CD4-positive, alpha-beta T cell (primary cell): Measurements from ENCODE around the gene TMEM131. TPM values are rescaled to one million over a fixed set of nuclear protein-coding genes. Genes with fewer than 3 reads are reported as not detected.
"Not testable (repeated sequence)": the region's sequence is repeated elsewhere in the genome, so short reads cannot be mapped to it uniquely, and the experiment has no call there.

ENCODE experiments used
- ATAC-seq: fragments of 200-7000 bp; cut with Tn5 transposase; one replicate; pipeline ENCODE4 v1.10.0; 2022; ENCODE audit warnings: mild to moderate bottlenecking; ENCODE audit not compliant: poor library complexity
- CTCF ChIA-PET: fragments of 350-600 bp; sonication (Branson Sonifier 250); formaldehyde crosslinking; loops from one replicate; lab custom pipeline; 2021; ENCODE audit warnings: antibody characterized with exemption, inconsistent platforms; lab: Charles Lee
- POLR2A ChIA-PET: fragments of 350-600 bp; sonication (Branson Sonifier 250); formaldehyde crosslinking; loops from one replicate; lab custom pipeline; 2021; ENCODE audit warnings: antibody characterized with exemption, inconsistent platforms; lab: Charles Lee
- DNase-seq, 14 experiments: peaks; one replicate each; pipeline ENCODE4 v3.0.0-alpha.2; 2013 to 2020; ENCODE audit warnings: mixed read lengths in 2 of 14
- H3K27ac ChIP-seq, 2 donors: one replicate each; pipeline versions ENCODE4 v1.5.1 to v1.7.0; 2013; ENCODE audit warnings: low read length in 2 of 2, low read depth in 1 of 2, mild to moderate bottlenecking in 1 of 2
- H3K27me3 ChIP-seq, 2 experiments: 1 replicate in 1 of 2; 2 replicates in 1 of 2; pipeline versions ENCODE4 v1.6.1 to v1.7.0; 2013; ENCODE audit warnings: low read length in 2 of 2, control low read depth in 1 of 2, mild to moderate bottlenecking in 1 of 2, moderate library complexity in 1 of 2; ENCODE audit not compliant: insufficient read depth in 2 of 2, control insufficient read depth in 1 of 2
- H3K36me3 ChIP-seq: one replicate; pipeline ENCODE4 v1.6.1; 2013; ENCODE audit warnings: low read length, control low read depth; ENCODE audit not compliant: insufficient read depth
- H3K4me1 ChIP-seq: one replicate; pipeline ENCODE4 v1.6.1; 2013; ENCODE audit warnings: low read length, control low read depth; ENCODE audit not compliant: insufficient read depth
- H3K4me3 ChIP-seq: one replicate; pipeline ENCODE4 v1.5.1; 2013; ENCODE audit warnings: mild to moderate bottlenecking, low read length, moderate library complexity
- H3K9me3 ChIP-seq, 2 experiments: 1 replicate in 1 of 2; 2 replicates in 1 of 2; pipeline versions ENCODE4 v1.6.1 to v1.7.0; 2013; ENCODE audit warnings: low read length in 2 of 2, mild to moderate bottlenecking in 2 of 2, control low read depth in 1 of 2, moderate library complexity in 1 of 2; ENCODE audit not compliant: control insufficient read depth in 1 of 2, insufficient read depth in 1 of 2
- H3K27ac Mint-ChIP-seq: one replicate; pipeline ENCODE4 v1.8.0; 2020; ENCODE audit warnings: mixed read lengths
- H3K27me3 Mint-ChIP-seq: one replicate; pipeline ENCODE4 v1.8.0; 2021; ENCODE audit warnings: mixed read lengths
- H3K36me3 Mint-ChIP-seq: one replicate; pipeline ENCODE4 v1.8.0; 2021; ENCODE audit warnings: low read depth, mixed read lengths
- H3K4me1 Mint-ChIP-seq: one replicate; pipeline ENCODE4 v1.8.0; 2021; ENCODE audit warnings: low read depth, mixed read lengths
- H3K4me3 Mint-ChIP-seq: one replicate; pipeline ENCODE4 v1.8.0; 2020; ENCODE audit warnings: mild to moderate bottlenecking, mixed read lengths
- H3K9me3 Mint-ChIP-seq: one replicate; pipeline ENCODE4 v1.8.0; 2020; ENCODE audit warnings: mixed read lengths
- CTCF ChIP-seq: fragments of 200-600 bp; IDR thresholded peaks from one replicate; pipeline ENCODE4 v1.8.0; 2022; ENCODE audit warnings: antibody characterized with exemption, mild to moderate bottlenecking
- intact Hi-C, 2 experiments: fragments of 100-400 bp; cut with DNase I in 1 of 2; cut with micrococcal nuclease in 1 of 2; formaldehyde crosslinking; loops; one replicate each; pipeline versions ENCODE4 v1.15.1 to v1.9.0; 2023 to 2025; cut with DNase I, micrococcal nuclease
- polyA plus RNA-seq, 2 donors: library from polyadenylated mRNA; unstranded; fragments of 120-200 nt; gene quantifications; one replicate each; pipeline ENCODE4 v1.2.1, GENCODE V29; 2013
- total RNA-seq, 174 experiments: library from RNA in 2 of 174; stranded (reverse) in 2 of 174; gene quantifications; one replicate each; pipeline ENCODE4 v1.2.3 and lab custom pipeline; 2021 to 2026

The TMEM131 gene
- total RNA-seq (10 to 100 TPM; 29.2 to 33.6 TPM), total RNA-seq (lab: John Stamatoyannopoulos, UW) (35.5 to 153 (median 60.4) reads per million in 172 experiments)
- polyA plus RNA-seq (2013, experiment 1 of 2): 28.7 TPM
- polyA plus RNA-seq (2013, experiment 2 of 2): 34.7 TPM

- Histone ChIP-seq H3K4me3 (peak within 1 kb of the TSS; percentile 70), H3K4me1 (peaks cover 17% of the 10 kb centered on the region), H3K36me3 (no peaks in the 10 kb centered on the region), H3K27ac (peak within 1 kb of the TSS; percentile 88 to 93), H3K27me3 (no peaks in the 10 kb centered on the region), H3K9me3 (no peaks in the 10 kb centered on the region)
- ATAC-seq (peak; percentile 87), DNase-seq (peak; percentile 90 to 97 (median 96))
- H3K4me3 Mint-ChIP-seq: peak within 1 kb of the TSS; percentile 94
- TF ChIP-seq CTCF: no peak
- H3K4me1 Mint-ChIP-seq: peaks cover 45% of the 10 kb centered on the region
- peak within 1 kb of the TSS; percentile 86 for H3K27ac Mint-ChIP-seq
- H3K27me3 Mint-ChIP-seq: no peaks in the 10 kb centered on the region
- no peaks in the 10 kb centered on the region for H3K9me3 Mint-ChIP-seq
- peaks cover 4% of the 10 kb centered on the region for H3K36me3 Mint-ChIP-seq
- POLR2A ChIA-PET: interaction anchor here (0.6 to 1.0 kb wide), 3 partner anchors 32 to 350 kb away, joined by 3 to 4 read pairs (median 3); partner anchors contain the start of gene COX5B
- CTCF ChIA-PET: no interaction called here
- intact Hi-C loops: loop anchor here in 1 of 2 experiments (5.0 to 10.0 kb wide), 9 partner anchors 281 to 1359 kb away; partner anchors contain the start of genes ACTR1B, COX5B, EIF5B and KANSL3
Observed at GRCh38 chr2:97995734-97996624, at the start of gene TMEM131. TSS of gene TMEM131 (minus strand) at chr2:97995948. CDS start at chr2:97995662, 286 bp downstream.

GRCh38 chr2:98044730-98045129 is 49.0 kb upstream of the TMEM131 start:
- H3K27ac ChIP-seq, H3K4me1 ChIP-seq, POLR2A ChIA-PET, H3K36me3 Mint-ChIP-seq, H3K4me3 Mint-ChIP-seq, H3K4me3 ChIP-seq, H3K27ac Mint-ChIP-seq, ATAC-seq, H3K4me1 Mint-ChIP-seq, H3K36me3 ChIP-seq, DNase-seq, CTCF ChIA-PET, H3K27me3 ChIP-seq, intact Hi-C loops: not testable (repeated sequence)
- H3K9me3 ChIP-seq: peaks cover 11 to 12% of the 10 kb centered on the region in 2 experiments
- Mint-ChIP-seq H3K9me3 (peaks cover 31% of the 10 kb centered on the region), H3K27me3 (peaks cover 16% of the 10 kb centered on the region)

- Histone ChIP-seq H3K27ac (no peak overlapping the region), H3K4me1 (no peaks in the 10 kb centered on the region), H3K27me3 (peaks cover 0 to 6% of the 10 kb centered on the region in 2 experiments), H3K9me3 (peaks cover 11 to 12% of the 10 kb centered on the region in 2 experiments), H3K36me3 (no peaks in the 10 kb centered on the region), H3K4me3 (no peak overlapping the region)
- H3K4me1 Mint-ChIP-seq: no peaks in the 10 kb centered on the region
- ATAC-seq (no peak), DNase-seq (no peak)
- H3K9me3 Mint-ChIP-seq: peaks cover 31% of the 10 kb centered on the region
- no peak overlapping the region for H3K27ac Mint-ChIP-seq
- H3K4me3 Mint-ChIP-seq: no peak overlapping the region
- ChIA-PET POLR2A (no interaction called here), CTCF (no interaction called here)
- no peak for TF ChIP-seq CTCF
- H3K27me3 Mint-ChIP-seq: peaks cover 16% of the 10 kb centered on the region
- intact Hi-C loops: no loop called here
- H3K36me3 Mint-ChIP-seq: peaks cover 8% of the 10 kb centered on the region
Observed at GRCh38 chr2:98043101-98043500, 47.4 kb upstream of the TMEM131 start.
